Limb (tissue), 2 donors: ENCODE results near the gene SLC3A2.
A peak's percentile ranks its signal among the peaks of the same experiment; 100 is the strongest.
"Not testable (repeated sequence)": the region's sequence is repeated elsewhere in the genome, so short reads cannot be mapped to it uniquely, and the experiment has no call there.

Experiments
- DNase-seq, 2 donors: peaks; one replicate each; pipeline ENCODE4 v3.0.0-alpha.2; 2016; ENCODE audit errors: extremely low spot score in 2 of 2

SLC3A2 gene

DNA sequence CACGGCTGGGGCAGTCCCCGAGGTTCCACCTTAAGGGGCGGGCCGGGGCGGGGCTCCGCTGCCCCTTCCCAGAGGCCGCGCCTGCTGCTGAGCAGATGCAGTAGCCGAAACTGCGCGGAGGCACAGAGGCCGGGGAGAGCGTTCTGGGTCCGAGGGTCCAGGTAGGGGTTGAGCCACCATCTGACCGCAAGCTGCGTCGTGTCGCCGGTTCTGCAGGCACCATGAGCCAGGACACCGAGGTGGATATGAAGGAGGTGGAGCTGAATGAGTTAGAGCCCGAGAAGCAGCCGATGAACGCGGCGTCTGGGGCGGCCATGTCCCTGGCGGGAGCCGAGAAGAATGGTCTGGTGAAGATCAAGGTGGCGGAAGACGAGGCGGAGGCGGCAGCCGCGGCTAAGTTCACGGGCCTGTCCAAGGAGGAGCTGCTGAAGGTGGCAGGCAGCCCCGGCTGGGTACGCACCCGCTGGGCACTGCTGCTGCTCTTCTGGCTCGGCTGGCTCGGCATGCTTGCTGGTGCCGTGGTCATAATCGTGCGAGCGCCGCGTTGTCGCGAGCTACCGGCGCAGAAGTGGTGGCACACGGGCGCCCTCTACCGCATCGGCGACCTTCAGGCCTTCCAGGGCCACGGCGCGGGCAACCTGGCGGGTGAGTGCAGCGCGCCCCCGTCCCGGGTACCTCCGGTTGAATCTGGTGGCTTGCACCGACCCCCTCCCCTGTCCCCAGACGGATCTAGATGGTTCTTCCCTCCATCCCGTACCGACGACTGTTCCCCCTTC lies at the start of gene SLC3A2:
SLC3A2 (plus strand) TSS at position 94 of the 776 bp plus-strand sequence; CDS start at position 222, 128 bp downstream.
- DNase-seq, result peak; percentile 81 to 94

DNA sequence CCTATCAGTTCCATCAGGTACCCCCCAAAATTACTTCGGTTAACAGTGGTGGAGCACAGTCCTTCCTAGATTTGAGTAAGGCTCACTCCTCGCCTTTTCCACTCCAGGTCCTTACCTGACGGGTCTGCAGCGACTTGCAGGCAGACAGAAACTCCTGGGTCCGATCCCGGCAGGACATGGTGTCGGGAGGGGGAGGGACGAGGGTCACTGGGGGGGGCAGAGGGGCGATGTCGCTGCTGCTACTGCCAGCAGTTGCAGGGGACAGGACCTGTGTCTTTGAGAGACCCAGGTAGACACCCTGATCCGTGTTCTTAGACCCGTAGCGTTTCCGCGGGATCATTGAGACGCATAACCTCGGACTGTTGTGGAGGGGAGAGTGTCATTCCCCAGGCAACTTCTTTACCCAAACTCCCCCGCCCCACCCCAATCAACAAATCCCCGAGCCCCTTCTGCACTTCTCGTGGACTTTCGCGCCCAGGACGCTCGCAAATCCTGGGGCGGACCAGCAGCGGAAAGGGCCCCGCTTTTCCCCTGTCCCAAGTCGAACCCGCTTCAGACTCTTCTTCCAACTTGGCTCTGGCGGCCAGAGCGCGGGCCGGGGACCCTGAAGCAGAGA lies 49.7 kb upstream of the SLC3A2 start:
- DNase-seq, result no peak

DNA sequence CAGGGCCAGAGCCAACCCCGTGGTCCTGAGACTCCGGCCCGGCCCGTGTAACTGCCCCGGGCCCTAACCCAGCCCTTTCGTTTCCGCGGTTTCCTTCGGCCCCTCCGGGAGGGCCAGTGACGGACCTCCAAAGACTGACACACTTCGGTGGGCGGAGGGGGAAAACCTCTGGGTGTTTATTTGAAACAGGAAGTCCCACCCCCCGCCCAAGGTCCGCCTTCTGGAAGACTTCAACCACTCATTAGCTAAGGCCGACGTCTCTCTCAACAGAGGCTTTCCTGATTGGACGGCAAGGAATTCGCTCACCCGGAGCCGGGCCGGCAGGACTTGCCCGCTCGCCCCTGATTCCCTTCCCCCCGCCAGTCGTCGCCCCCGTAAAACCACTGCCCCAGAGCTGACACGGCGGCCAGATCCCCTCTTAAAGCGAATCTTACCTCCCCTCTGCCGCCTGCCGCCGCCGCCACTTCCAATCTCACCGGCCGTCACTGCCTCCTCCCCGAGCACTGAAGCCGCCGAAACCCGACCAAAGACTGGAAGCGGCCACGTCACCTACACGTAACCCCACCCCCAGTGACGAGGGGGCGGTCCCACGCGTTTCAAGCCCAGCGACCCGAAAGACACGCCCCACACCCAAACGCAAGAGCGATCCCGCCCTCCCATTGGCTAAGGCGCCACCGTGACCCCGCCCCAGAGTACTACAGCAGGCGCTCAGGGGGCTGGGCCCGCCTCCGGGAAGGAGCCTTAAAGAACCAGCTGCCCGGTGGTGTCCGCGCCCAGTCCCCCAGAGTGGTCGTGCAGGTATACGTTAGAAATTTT lies 49.0 kb upstream of the SLC3A2 start, which contains the start of gene STX5:
STX5 (minus strand) TSS at position 532 of the 816 bp plus-strand sequence. CDS start 808 bp downstream, outside the sequence.
- DNase-seq, result peak; percentile 99 to 100

DNA sequence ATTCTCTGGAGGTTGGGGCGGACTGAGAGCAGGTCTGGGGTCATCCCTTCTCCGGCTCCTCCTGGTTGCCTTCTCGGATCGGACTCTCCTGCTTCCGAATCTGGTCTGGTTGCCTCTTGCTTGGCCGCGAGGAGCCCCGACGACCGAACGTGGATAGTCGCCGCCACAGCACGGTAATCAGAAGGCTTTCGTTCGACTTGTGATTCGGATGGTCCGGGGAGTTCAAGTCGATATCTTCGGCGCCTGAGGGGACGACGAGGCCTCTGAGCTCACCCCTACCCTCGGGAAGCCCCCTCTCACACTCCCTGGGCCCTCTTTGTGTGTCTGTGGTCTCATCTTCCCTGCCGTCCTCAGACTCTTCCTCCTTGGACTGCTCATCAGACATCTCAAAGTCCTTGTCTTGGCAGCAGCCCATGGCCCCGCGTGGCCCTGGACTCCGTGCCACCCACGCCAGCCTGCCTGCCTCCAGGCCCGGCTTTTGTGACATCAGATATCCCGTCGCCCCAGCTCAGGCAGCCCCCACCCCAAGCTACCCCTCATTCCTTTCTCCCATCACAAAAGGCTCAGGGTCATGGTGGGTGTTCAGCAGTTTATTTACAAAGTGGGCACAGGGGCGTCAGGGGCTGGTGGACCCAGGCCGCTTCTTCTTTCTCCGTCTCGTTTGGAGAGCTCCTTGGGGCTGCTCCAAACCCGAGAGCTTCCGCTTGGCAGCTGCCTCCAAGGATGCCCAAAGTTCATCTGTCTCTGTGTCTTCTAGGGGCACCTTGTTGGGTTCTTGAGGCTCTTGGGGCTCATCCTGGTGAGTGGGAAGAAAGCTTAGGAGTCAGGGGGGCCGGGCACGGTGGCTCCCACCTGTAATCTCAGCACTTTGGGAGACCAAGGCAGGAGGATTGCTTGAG lies 48.1 kb upstream of the SLC3A2 start, which contains the start of gene TEX54:
TEX54 (minus strand) TSS at position 506 of the 899 bp plus-strand sequence.
- DNase-seq, result no peak

DNA sequence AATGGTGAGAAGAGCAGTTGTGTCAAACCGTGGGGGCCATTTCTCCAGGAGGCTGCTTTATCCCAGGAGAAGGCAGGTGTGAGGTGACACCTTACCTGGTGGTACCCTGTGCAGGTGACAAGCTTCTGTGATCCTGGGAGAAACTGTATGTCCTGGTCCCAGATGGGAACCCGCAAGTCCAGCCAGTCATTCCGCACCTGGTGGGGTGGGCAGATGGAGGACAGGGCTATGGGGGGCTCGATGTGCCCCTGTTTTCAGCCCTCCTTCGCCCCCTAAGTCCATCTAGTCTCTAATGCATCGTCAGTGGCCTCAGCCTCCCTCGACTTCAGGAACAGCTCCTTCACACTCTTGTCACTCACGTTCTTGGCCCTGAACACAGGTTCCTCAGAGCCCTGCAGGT lies 45.4 kb upstream of the SLC3A2 start:
- DNase-seq, result no peak

DNA sequence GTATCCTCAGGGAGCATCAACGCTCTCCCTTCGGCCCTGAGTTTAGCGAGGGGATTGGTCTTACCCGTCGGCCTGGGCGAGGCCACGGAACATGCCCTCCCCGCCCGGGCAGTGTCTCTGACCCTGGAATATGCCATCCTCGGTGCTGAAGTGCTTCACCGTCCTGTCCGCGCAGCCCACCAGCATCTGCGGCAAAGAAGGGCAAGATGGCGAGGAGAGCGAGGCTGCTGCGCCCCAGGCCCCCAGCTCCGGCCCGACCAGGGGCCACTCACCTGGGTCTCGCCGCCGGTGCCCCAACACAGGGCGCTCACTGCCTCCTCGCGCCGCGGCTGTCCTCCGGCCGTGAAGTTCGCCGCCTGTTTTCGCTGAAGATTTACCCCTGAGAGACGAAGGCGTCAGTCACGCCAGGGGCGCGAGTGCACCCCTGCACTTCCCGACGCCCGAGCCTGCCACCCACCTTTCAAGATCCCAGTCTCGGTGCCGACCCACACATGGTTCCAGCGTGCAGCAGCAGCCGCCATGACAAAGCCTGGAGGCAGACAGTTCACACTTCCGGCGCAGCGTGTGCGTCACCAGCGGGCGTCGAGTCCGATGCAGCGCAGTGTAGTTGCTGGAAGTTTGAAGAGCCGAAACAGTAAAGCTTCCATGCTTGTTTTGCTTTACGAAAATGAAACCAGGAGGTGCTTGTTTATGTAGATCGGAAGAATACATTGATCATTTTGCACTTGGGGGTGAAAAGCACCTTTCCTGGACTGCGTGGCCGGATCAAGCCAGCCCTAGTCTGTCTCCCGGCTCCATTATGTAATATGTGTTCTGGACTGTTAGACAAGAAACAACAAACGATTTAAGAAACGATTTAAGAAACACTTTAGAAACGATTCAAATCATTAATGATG lies 41.4 kb upstream of the SLC3A2 start, which contains the start of gene WDR74:
WDR74 (minus strand) TSS at position 541 of the 896 bp plus-strand sequence; CDS start at position 521, 20 bp downstream.
- DNase-seq, result peak; percentile 93 to 96

DNA sequence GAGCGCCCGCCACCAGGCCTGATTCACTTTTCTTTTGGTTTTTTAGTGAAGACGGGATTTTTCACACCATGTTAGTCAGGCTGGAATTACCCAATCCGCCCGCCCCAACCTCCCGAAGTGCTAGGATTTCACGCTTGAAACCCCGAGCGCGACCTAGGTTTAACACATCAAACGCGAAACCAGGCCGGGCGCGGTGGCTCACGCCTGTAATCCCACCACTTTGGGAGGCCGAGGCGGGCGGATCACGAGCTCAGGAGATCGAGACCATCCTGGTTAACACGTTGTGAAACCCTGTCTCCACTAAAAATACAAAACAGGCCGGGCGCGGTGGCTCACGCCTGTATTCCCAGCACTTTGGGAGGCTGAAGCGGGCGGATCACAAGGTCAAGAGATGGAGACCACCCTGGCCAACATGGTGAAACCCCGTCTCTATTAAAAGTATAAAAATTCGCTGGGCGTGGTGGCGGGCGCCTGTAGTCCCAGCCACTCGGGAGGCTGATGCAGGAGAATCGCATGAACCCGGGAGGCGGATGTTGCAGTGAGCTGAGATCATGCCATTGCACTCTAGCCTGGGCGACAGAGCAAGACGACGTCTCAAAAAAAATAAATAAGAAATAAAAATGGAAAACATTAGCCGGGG lies 39.9 kb upstream of the SLC3A2 start:
- DNase-seq, result peak in 1 of 2 donors; percentile 73

DNA sequence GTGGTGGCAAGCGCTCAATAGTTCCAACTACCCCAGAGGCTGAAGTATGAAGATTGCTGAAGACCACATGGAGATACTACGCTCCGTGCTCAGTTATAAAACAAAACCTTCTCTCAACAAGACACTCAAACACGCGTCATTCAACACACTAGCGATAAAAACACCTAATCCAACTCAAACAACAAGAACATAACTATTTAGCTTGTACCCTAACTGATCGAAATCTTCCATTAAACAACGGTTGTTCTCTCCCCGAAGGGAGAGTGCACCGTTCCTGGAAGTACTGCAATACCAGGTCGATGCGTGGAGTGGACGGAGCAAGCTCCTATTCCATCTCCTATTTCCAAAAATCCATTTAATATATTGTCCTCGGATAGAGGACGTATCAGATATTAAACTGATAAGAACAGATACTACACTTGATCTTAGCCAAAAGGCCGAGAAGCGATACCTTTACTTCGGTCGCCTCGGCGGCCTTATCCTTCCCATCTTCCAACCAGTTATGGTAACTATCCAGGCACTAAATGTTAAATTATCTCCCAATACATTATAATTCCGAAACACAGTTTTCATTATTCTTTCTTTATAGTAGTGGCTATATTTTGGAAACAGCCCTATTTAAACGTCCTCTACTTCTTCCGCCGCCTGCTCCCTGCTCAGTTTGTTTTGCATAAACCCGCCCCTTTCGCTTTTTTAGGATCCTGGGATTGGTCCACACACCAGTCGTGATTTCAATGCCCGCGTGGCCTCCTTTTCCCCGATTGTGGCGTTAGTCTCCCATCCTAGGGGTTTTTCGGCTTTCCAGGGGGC lies 39.1 kb upstream of the SLC3A2 start:
- peak; percentile 91 to 98 for DNase-seq

DNA sequence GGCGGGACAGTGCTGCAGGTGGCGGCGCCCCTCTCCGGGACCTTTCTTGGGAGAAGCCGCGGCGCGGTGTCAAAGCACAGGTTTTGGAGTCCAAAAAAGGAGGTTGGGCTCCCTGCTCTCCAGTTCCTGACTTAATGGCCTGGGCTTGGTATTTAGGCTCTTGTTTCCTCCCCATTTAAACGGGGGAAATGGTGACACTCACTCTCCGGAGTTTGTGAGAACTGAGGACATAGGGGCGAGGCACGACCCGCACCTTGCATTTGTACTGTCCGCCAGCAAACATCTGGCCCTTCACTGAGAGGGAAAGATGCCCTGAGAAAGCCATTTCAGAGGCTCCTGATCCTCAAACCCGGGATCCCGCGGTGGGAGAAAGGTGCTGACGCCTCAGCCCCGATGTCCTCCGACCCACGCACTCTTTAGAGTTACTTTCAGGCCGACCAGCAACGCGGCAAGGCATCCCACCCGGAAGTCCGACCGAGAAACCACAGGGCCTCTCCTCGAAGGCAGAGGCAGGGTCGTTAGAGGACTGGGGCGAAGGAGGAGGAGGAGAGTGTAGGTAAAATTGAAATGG lies 38.4 kb upstream of the SLC3A2 start:
- peak in 1 of 2 donors; percentile 68 for DNase-seq

DNA sequence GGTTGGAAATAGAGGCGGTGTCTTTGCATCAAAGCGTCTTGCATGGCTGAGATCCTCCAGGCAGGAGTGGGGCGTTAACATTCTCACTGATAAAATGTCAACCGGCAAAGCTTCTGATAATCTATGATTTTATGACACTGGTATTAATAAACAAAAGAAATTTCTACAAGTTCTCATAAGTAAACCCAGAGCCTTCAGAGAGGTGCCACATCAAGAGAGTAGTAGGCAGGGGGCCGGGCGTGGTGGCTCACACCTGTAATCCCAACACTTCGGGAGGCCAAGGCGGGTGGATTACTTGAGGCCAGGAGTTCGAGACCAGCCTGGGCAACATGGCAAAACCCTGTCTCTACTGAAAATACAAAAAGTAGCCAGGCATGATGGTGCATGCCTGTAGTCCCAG lies 37.8 kb upstream of the SLC3A2 start:
- not testable (repeated sequence) for DNase-seq

DNA sequence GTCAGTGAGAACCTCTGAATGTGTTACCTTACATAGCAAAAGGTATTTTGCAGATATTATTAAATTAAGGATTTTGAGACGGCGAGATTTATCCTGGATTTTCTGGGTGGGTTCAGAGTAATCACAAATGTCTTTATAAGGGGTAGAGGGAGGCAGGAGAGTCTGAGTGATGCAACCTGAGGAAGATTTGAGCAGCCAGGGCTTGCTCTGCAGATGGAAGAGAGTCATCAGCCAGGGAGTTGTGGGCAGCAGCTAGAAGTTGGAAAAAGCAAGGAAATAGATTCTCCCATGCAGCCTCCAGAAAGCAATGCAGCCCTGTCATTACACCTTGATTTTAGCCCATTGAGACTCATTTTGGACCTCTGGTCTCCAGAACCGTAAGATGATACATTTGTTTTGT lies 37.2 kb upstream of the SLC3A2 start:
- no peak for DNase-seq

DNA sequence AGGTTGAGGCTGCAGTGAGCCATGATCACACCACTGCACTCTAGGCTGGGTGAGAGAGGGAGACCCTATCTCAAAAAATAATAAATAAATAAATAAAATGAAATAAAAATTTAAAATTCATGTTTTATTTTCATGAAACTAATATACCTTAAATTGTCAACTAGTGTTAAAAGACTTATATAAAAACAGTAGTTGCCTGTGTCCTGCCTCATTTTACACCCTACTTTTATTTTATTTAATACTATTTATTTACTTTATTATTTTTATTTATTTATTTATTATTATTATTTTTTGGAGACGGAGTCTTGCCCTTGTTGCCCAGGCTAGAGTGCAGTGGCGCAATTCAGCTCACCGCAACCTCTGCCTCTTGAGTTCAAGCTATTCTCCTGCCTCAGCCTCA lies 36.5 kb upstream of the SLC3A2 start:
- DNase-seq, result no peak

DNA sequence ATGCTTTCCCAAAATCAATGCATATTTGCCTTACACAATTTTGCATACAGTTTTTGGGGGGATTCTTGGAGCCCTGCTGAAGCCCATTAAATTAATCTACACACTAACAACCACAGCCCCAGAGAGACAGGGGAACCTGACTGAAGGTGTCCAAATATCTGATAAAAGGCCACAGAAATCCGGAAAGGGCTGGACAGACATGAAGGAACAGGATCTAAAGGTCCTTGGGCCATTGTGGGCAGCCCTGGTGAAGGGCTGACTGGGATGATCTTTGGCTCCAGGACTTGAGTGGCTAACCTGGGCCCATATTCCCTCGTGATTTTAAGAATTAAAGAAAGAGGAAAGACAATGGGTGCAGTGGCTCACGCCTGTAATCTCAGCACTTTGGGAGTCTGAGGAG lies 34.5 kb upstream of the SLC3A2 start:
- no peak for DNase-seq

DNA sequence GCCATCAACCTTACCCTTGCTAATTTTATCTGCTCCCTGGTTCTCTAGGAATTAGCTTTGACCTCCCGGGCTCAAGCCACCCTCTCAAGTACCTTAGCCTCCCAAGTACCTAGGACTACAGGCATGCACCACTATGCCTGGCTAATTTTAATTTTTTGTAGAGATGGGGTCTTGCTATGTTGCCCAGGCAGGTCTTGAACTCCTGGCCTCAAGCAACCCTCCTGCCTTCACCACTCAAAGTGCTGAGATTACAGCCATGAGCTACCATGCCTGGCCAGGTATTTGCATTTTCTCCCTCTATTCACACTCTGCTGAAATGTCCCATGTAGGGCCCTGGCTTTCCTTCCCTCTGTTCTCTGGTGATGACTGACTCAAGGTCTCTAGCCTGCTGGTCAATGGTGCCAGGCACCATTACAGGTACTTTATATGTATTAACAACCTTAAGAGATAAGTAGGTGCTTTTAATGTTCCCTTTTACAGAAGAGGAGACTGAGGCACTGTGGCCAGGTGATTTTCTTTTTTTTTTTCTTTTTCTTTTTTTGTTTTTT lies 32.9 kb upstream of the SLC3A2 start:
- DNase-seq, result no peak

DNA sequence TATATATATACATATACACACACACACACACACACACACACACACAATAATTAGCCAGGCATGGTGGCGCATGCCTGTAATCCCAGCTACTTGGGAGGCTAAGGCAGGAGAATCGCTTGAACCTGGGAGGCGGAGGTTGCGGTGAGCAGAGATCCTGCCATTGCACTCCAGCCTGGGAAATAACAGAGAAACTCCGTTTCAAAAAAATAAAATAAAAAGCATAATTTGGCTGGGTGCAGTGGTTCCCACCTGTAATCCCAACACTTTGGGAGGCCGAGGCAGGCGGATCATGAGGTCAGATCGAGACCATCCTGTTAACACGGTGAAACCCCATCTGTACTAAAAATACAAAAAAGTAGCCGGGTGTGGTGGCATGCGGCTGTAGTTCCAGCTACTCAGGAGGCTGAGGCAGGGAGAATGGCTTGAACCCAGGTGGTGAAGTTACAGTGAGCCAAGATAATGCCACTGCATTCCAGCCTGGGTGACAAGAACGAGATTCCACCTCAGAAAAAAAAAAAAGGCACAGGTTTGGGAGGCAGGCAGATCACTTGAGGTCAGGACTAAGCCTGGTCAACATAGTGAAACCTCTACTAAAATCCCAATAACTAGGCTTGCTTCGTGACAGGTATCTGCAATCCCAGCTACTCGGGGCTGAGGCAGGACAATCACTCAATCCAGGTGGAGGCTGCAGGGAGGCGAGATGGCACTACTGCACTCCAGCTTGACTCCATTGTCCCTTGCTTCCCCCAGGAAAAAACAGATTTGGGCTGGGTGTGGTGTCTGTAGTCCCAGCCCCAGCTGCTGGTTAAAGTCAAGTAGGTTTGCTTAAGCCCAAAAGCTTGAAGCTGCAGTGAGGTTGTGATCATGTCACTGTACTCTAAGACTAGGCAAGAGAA lies 29.5 kb upstream of the SLC3A2 start:
- DNase-seq, result no peak

DNA sequence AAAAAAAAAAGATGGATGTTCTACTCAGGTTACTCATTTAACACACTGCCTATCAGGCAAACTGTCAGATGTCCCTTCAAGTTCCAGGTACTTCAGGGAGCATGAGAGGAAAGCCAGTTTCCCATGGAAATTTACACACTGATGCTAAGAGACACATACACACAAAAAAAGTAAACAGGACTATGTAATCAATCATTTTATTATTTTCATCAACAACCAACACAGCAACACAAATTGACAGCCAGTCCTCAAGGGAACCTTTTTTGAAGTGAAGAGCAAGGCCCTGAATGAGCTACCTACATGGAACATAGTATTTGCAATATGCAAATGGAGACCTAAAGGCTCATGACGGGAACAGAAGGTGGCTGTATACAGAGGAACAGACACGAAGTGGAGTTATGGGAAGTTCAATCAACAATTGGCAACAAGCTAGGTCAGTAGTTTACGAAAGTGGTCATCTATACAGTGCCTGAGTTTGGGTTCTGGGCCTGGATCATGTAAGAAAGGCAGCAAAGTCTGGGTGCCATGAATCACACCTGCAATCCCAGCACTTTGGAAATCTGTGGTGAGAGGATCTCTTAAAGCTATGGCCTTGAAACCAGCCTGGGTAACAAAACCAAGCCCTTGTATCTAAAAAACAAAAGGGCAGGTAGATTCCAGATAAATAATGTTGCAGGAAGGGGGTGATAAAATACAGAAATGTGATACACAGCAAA lies 28.7 kb upstream of the SLC3A2 start:
- no peak for DNase-seq
